Measurements from ENCODE around the gene SERPINB5. TPM values are rescaled to one million over a fixed set of nuclear protein-coding genes. Genes with fewer than 3 reads are reported as not detected.

The SERPINB5 gene
- total RNA-seq, 1 donor, result not detected

DNA sequence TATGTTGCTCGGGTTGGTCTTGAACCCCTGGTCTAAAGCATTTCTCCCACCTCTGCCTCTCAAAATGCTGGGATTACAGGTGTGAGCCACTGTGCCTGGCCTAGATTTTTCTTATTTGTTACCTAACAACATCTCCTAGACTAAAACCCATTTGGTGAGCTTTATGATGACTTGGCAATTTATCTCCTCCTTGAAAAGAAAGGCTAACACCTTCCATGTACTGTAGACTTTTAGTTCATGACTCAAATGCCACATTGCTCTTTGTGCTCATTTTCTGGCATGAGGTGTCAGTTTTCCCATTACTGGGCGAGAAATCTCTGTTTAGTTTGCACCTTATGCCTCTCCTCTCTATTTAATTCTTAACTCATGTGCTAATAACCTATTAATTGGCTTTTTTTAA lies 12.3 kb upstream of the SERPINB5 start:
- DNase-seq (ENCODE audit: low read depth), result no peak
- H3K4me3 ChIP-seq (ENCODE audit: low read depth, low read length), result no peak overlapping the region
- TF ChIP-seq, protein P1, sequence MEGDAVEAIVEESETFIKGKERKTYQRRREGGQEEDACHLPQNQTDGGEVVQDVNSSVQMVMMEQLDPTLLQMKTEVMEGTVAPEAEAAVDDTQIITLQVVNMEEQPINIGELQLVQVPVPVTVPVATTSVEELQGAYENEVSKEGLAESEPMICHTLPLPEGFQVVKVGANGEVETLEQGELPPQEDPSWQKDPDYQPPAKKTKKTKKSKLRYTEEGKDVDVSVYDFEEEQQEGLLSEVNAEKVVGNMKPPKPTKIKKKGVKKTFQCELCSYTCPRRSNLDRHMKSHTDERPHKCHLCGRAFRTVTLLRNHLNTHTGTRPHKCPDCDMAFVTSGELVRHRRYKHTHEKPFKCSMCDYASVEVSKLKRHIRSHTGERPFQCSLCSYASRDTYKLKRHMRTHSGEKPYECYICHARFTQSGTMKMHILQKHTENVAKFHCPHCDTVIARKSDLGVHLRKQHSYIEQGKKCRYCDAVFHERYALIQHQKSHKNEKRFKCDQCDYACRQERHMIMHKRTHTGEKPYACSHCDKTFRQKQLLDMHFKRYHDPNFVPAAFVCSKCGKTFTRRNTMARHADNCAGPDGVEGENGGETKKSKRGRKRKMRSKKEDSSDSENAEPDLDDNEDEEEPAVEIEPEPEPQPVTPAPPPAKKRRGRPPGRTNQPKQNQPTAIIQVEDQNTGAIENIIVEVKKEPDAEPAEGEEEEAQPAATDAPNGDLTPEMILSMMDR (IDR thresholded peaks at IDR 0.05; ENCODE audit: insufficient read depth, low read length), result no peak

DNA sequence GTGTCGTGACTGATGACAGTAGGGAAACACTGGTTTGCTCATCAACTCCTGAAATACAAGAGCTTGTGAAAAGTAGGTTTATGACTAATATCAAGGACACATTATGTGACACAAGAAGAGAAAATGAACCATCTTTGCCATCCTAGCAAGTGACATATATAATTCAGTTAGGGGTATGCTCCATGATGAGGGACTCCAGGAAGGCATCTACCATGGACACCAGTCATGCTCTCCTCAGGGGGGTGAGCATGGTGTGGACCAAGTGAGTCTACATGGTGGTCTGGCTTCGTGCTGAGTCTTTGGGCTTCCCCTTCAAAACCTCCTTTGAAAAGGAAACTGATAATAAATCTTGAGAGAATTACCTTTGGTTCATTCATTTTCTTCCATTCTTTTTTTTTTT lies 11.7 kb upstream of the SERPINB5 start:
- no peak overlapping the region for H3K4me3 ChIP-seq (ENCODE audit: low read depth, low read length)
- no peak for DNase-seq (ENCODE audit: low read depth)
- TF ChIP-seq, protein P1 (IDR thresholded peaks at IDR 0.05; ENCODE audit: insufficient read depth, low read length), result no peak

DNA sequence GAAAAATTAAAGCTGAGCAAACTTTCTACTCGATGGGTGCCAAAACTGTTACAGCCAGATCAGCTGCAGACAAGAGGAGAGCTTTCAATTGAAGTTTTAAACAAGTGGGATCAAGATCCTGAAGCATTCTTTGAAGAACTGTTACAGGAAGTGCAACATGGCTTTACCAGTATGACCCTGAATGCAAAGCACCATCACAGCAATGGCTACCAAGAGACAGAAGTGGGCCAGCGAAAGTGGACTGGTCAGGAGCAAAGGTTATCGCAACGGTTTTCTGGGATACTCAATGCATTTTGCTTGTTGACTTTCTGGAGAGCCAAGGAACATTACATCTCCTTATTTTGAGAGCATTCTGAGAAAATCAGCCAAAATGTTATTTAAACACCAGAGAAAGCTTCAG lies 9.1 kb upstream of the SERPINB5 start:
- TF ChIP-seq, protein P1 (IDR thresholded peaks at IDR 0.05; ENCODE audit: insufficient read depth, low read length), result no peak
- no peak overlapping the region for H3K4me3 ChIP-seq (ENCODE audit: low read depth, low read length)
- DNase-seq (ENCODE audit: low read depth), result no peak

DNA sequence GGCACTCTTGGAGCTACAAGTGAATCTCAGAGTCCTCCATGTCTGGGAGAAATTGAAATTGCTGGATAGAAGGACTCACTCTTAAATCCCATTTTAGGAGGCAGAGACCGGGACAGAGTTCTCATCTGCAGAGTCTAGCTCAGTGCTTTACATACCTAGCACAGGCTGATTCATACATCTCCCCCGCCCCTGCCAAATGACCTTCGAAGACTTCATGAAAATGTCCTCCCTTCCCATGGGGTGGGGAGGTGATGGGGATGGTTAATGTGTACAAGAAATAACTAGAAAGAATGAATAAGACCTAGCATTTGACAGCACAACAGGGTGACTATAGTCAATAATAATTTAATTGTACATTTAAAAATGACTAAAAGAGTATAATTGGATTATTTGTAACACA lies 8.2 kb upstream of the SERPINB5 start:
- H3K4me3 ChIP-seq (ENCODE audit: low read depth, low read length), result no peak overlapping the region
- TF ChIP-seq, protein P1 (IDR thresholded peaks at IDR 0.05; ENCODE audit: insufficient read depth, low read length), result no peak
- no peak for DNase-seq (ENCODE audit: low read depth)

DNA sequence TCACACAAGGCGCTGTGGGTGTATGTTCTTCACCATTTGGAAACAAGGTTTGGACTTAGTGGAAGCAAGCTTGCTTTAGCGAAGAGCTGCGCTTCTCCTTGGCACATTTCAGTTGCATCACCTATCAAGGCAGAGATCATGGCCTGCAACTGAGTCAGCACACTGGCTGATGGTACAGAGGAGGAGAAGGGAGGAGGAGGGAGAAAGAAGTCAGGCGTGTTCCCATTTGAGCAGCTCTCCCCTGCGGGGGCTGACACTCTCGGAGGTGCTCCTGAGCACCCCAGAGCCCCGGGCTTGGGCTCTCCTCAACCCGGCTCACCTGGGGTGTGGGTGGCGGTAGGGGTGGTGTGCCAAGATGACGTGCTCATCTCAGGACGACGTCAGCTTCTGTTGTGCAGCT lies 6.0 kb upstream of the SERPINB5 start:
- TF ChIP-seq, protein P1 (IDR thresholded peaks at IDR 0.05; ENCODE audit: insufficient read depth, low read length), result no peak
- DNase-seq (ENCODE audit: low read depth), result no peak
- no peak overlapping the region for H3K4me3 ChIP-seq (ENCODE audit: low read depth, low read length)

DNA sequence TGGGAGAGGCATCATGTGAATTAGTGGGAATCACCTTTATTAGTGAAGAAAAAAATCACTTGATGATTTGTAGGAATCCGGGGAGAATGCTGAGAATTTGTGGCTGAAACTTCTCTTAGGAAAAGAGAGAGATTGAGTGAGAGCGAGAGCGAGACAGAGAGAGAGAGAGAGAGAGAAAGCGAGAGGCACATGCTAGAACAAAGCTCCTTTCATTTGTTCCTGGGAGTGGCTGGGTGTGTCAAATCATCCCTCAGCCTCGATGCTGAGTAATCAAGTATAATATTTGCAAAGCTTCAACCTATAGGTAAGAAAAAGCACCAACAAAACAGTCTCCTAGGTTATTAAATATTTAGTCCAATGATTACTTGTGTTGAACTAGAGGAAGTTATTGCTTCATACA lies 4.4 kb upstream of the SERPINB5 start:
- no peak for DNase-seq (ENCODE audit: low read depth)
- H3K4me3 ChIP-seq (ENCODE audit: low read depth, low read length), result no peak overlapping the region
- TF ChIP-seq, protein P1 (IDR thresholded peaks at IDR 0.05; ENCODE audit: insufficient read depth, low read length), result no peak

DNA sequence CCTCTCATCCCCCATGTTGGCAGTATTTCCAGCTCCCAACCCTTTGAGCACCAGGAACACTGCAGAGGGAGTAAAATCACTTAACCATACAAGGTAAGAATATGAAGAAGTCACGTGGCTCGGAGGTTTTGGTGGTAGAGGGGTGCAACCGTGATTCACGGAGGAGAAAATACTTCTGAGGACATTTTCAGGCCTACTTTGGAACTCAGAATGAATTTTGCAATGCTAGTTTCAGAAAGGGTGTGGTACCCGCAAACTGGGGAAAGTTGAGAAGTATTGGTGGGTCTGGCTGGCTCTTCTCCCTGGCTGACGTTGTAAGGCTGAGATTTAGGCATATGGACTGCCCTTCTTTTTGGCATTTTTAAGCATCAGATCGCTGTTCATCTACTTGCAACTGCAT lies 442 bp downstream of the SERPINB5 start:
- TF ChIP-seq, protein P1 (IDR thresholded peaks at IDR 0.05; ENCODE audit: insufficient read depth, low read length), result no peak
- no peak overlapping the region for H3K4me3 ChIP-seq (ENCODE audit: low read depth, low read length)
- DNase-seq (ENCODE audit: low read depth), result no peak

All from fibroblast of the aortic adventitia (primary cell).